KMS-11 (cell line): ENCODE data around the gene IL31RA.

Experiments
- H2AFZ ChIP-seq: fragments of 200-600 bp; sonication (generic); 2 replicates; pipeline ENCODE4 v1.6.1; 2016; ENCODE audit warnings: antibody characterized with exemption, mixed run types, low read depth
- H3K27ac ChIP-seq: fragments of 200-600 bp; sonication (generic); 2 replicates; pipeline ENCODE4 v1.6.1; 2016; ENCODE audit warnings: mild to moderate bottlenecking, mixed run types
- H3K27me3 ChIP-seq: fragments of 200-600 bp; sonication (generic); 2 replicates; pipeline ENCODE4 v1.6.1; 2017; ENCODE audit warnings: mild to moderate bottlenecking, low read depth, mixed run types, moderate library complexity; ENCODE audit not compliant: insufficient read depth
- H3K36me3 ChIP-seq: fragments of 200-600 bp; sonication (generic); 2 replicates; pipeline ENCODE4 v1.6.1; 2017; ENCODE audit warnings: mild to moderate bottlenecking, mixed run types; ENCODE audit not compliant: insufficient read depth
- H3K4me1 ChIP-seq: fragments of 200-600 bp; sonication (generic); 2 replicates; pipeline ENCODE4 v1.6.1; 2016; ENCODE audit warnings: mild to moderate bottlenecking, low read depth, mixed run types; ENCODE audit not compliant: poor library complexity, severe bottlenecking
- H3K4me2 ChIP-seq: fragments of 200-600 bp; sonication (generic); 2 replicates; pipeline ENCODE4 v1.7.0; 2016; ENCODE audit warnings: mild to moderate bottlenecking, mixed run types
- H3K4me3 ChIP-seq: fragments of 200-600 bp; sonication (generic); IDR thresholded peaks from 2 replicates; pipeline ENCODE4 v1.6.1; 2017; ENCODE audit warnings: low read depth, low read length, mixed read lengths; ENCODE audit not compliant: insufficient read depth
- H3K79me2 ChIP-seq: fragments of 200-600 bp; sonication (generic); 2 replicates; pipeline ENCODE4 v1.6.1; 2016; ENCODE audit warnings: low read depth, mixed run types; ENCODE audit not compliant: insufficient read depth
- H3K9ac ChIP-seq: fragments of 200-600 bp; sonication (generic); 2 replicates; pipeline ENCODE4 v1.6.1; 2016; ENCODE audit warnings: mild to moderate bottlenecking, mixed run types
- H4K20me1 ChIP-seq: fragments of 200-600 bp; sonication (generic); 2 replicates; pipeline ENCODE4 v1.6.1; 2016; ENCODE audit warnings: mild to moderate bottlenecking, mixed run types; ENCODE audit not compliant: insufficient read depth
- CTCF ChIP-seq: fragments of 200-600 bp; sonication (generic); conservative IDR thresholded peaks from 2 replicates; pipeline ENCODE4 v1.6.1; 2017; ENCODE audit warnings: low read depth, mild to moderate bottlenecking, antibody characterized with exemption, low read length, moderate library complexity, mixed read lengths

IL31RA gene

GRCh38 chr5:55832446-55832845 is 18.7 kb upstream of the IL31RA start:
- Histone ChIP-seq H3K4me1 (no peaks in the 10 kb centered on the region), H3K4me2 (no peak overlapping the region), H3K27me3 (no peaks in the 10 kb centered on the region), H4K20me1 (no peaks in the 10 kb centered on the region), H3K27ac (no peak overlapping the region), H3K79me2 (no peaks in the 10 kb centered on the region), H3K4me3 (no peak overlapping the region), H3K36me3 (no peaks in the 10 kb centered on the region), H3K9ac (no peak overlapping the region), H2AFZ (no peak overlapping the region)
- TF ChIP-seq CTCF = no peak

- no peak overlapping the region for H3K9ac ChIP-seq
- no peaks in the 10 kb centered on the region for H3K36me3 ChIP-seq
- H3K79me2 ChIP-seq = no peaks in the 10 kb centered on the region
- H4K20me1 ChIP-seq = no peaks in the 10 kb centered on the region
- H3K4me3 ChIP-seq = no peak overlapping the region
- no peaks in the 10 kb centered on the region for H3K4me1 ChIP-seq
- H3K27me3 ChIP-seq = no peaks in the 10 kb centered on the region
- no peak for TF ChIP-seq CTCF
- H3K27ac ChIP-seq = no peak overlapping the region
- H2AFZ ChIP-seq = no peak overlapping the region
- H3K4me2 ChIP-seq = no peak overlapping the region
Measured at GRCh38 chr5:55836191-55836590, 15.0 kb upstream of the IL31RA start.

GRCh38 chr5:55841976-55842375 is 9.2 kb upstream of the IL31RA start:
- Histone ChIP-seq H3K4me3 (no peak overlapping the region), H3K79me2 (no peaks in the 10 kb centered on the region), H3K4me2 (no peak overlapping the region), H3K4me1 (no peaks in the 10 kb centered on the region), H3K9ac (no peak overlapping the region), H2AFZ (no peak overlapping the region), H3K27me3 (no peaks in the 10 kb centered on the region), H4K20me1 (no peaks in the 10 kb centered on the region), H3K36me3 (no peaks in the 10 kb centered on the region), H3K27ac (no peak overlapping the region)
- TF ChIP-seq CTCF = no peak

- Histone ChIP-seq H3K27ac (no peak overlapping the region), H3K27me3 (no peaks in the 10 kb centered on the region), H3K4me3 (no peak overlapping the region), H3K36me3 (no peaks in the 10 kb centered on the region), H4K20me1 (no peaks in the 10 kb centered on the region), H3K4me2 (no peak overlapping the region), H3K4me1 (no peaks in the 10 kb centered on the region), H3K9ac (no peak overlapping the region), H2AFZ (no peak overlapping the region), H3K79me2 (no peaks in the 10 kb centered on the region)
- no peak for TF ChIP-seq CTCF
Measured at GRCh38 chr5:55847837-55848236, 3.3 kb upstream of the IL31RA start.

GRCh38 chr5:55848783-55849182 is 2.4 kb upstream of the IL31RA start:
- H3K27ac ChIP-seq = no peak overlapping the region
- no peak overlapping the region for H3K4me3 ChIP-seq
- no peak overlapping the region for H2AFZ ChIP-seq
- H3K36me3 ChIP-seq = no peaks in the 10 kb centered on the region
- H3K79me2 ChIP-seq = no peaks in the 10 kb centered on the region
- H3K27me3 ChIP-seq = no peaks in the 10 kb centered on the region
- no peak for TF ChIP-seq CTCF
- H3K9ac ChIP-seq = no peak overlapping the region
- no peaks in the 10 kb centered on the region for H4K20me1 ChIP-seq
- H3K4me2 ChIP-seq = no peak overlapping the region
- H3K4me1 ChIP-seq = no peaks in the 10 kb centered on the region
